HK-2 (cell line): ENCODE data around the gene PATL2.
"Not testable (repeated sequence)": the region's sequence is repeated elsewhere in the genome, so short reads cannot be mapped to it uniquely, and the experiment has no call there.

Source experiments
- DNase-seq: peaks from one replicate; pipeline ENCODE4 v3.0.0-alpha.2; 2018; ENCODE audit not compliant: unreplicated experiment

The PATL2 gene

DNA sequence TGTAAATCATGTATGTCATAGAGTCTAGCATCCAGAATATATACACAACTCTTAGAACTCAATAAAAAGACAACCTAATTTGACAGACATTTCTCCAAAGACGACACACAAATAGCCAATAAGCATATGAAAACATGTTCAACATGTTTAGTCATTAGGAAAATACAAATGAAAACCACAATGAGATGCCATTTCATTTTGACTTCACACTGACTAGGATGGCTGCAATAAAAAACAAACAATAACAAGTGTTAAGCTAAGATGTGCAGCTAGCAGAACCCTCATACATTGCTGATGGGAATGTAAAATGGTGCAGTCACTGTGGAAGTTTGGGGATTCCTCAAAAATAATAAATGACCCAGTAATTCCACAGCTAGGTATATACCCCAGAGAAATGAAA is 64.1 kb downstream of the PATL2 start:
- DNase-seq, result no peak

DNA sequence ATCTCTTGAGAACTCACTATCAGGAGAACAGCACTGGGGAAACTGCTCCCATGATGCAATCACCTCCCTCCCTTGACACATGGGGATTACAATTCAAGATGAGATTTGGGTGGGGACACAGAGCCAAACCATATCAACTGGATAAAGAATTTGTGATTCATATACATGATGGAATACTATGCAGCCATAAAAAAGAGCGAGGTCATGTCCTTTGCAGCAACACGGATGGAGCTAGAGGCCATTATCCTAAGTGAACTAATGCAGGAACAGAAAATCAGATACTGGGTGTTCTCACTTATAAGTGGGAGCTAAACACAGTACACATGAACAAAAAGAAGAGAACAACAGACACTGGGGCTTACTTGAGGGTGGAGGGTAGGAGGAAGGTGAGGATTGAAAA is 64.7 kb downstream of the PATL2 start:
- DNase-seq, result no peak

DNA sequence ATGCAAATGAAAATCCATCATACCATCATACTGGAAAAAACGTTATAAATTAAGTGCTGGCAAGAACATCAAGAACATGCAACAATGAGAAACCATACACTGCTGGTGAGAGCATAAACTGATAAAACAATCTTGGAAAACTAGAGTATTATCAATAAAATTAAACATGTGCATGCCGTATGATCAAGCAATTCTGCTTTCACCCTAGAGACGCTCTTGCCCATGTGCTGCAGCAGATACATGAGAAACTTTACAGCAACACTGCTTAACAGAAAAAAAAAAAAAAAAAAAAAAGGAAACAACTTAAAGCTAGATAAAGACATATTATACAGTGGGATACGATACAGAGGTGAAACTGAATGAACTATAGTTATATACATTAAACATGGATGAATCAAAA is 69.5 kb downstream of the PATL2 start:
- DNase-seq, result no peak

DNA sequence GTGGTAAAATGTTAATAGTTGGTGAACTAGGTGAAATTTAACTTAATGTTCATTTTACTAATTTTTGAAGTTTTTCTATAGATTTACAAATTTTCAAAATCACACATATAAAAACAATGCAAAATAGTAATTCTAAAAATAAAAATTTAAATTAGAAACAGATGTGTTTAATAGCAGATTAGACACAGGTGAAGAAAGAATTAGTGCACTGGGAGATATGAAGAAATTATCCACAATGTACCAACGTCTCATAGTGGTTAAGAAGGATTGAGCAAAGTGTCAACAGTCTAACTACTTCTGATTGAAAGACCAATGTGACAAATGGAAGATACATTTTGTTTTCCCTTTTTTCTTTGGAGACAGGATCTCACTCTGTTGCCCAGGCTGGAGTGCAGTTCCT is 74.1 kb downstream of the PATL2 start:
- no peak for DNase-seq

DNA sequence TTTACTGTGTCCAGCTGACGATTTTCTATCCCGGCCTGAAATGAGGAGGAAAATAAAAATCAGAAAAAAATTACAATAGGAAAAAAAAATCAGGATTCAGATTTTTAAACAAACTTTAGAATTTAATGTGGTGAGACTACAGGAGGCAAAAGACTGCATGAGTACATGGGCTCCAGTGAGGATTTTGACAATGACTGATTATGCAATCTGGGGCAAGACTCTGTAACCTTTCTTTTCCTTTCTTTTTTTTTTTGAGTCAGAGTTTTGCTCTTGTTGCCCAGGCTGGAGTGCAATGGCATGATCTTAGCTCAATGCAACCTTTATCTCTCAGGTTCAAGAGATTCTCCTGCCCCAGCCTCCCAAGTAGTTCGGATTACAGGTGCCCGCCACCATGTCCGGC is 77.5 kb downstream of the PATL2 start:
- DNase-seq, result no peak

DNA sequence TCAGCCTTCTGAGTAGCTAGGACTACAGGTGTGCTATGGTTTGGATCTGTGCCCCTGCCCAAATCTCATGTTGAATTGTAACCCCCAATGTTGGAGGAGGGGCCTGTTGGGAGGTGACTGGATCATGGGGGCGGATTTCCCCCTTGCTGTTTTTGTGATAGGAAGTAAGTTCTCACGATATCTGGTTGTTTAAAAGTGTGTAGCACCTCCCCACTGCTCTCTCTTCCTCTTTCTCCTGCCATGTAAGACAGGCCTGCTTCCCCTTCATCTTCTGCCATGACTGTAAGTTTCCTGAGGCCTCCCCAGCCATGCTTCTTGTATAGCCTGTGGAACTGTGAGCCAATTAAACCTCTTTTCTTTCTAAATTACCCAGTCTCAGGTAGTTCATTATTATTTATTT is 85.8 kb downstream of the PATL2 start:
- not testable (repeated sequence) for DNase-seq

DNA sequence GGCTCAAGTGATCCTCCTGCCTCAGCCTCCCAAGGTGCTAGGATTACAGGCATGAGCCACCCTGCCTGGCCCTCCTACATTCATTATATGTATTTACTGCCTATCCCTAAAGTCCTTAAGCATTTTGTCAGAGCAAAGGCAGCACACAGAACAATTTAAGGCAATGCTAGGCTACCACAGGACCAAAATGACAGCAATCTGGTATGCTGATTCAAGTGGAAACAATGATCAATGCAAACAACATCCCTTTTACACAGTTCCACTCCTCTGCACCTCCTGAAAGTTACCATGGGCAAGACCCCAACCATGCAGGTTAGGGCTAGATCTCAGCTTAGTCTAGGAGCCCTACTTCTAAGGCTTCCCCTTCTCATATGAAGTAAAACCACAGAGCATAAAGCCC is 87.9 kb downstream of the PATL2 start:
- DNase-seq, result no peak

DNA sequence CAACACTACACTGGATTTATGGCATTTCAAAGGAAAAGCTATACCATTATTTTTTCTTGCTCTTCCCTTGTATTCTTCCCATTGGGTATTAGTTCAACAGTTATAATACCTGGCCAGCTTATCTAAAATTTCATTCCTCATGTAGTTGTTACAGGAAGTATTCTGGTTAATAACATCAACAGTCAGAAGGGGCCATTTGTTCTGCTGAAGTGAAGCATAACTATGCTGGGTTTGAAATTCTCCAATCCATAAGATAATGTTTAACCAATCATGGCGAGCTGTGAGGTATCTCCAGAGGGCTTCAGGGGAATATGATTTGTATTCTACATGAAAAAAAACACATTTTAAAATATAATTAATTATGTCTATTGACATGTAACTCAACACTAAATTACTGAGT is 91.0 kb downstream of the PATL2 start:
- no peak for DNase-seq

DNA sequence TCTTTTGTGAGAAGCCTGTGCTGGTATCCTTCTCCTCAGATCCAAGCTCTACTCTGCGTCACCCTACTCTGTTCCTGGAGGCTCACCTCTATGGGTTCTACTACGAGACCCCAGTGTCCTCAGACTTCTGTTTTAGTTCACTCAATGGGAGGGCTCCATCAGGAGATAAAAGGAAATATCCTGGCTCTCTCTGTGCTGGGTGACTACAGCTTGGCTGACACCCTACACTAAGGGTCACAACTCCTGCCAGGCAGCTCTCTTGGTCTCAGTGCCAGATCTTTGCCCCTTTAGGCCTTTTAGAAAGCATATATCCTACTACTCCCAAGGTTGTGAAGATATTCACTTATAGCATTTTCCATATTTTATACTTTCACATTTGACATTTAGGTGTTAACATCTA is 94.1 kb downstream of the PATL2 start:
- DNase-seq, result no peak
